GM18909 (cell line): ENCODE measurements around the gene TRIM33.

Source experiments
- ATAC-seq: cut with Tn5 transposase; IDR thresholded peaks from one replicate; pipeline ENCODE4 v1.9.1; 2021; ENCODE audit warnings: mild to moderate bottlenecking; ENCODE audit not compliant: unreplicated experiment, poor library complexity

Gene TRIM33

DNA sequence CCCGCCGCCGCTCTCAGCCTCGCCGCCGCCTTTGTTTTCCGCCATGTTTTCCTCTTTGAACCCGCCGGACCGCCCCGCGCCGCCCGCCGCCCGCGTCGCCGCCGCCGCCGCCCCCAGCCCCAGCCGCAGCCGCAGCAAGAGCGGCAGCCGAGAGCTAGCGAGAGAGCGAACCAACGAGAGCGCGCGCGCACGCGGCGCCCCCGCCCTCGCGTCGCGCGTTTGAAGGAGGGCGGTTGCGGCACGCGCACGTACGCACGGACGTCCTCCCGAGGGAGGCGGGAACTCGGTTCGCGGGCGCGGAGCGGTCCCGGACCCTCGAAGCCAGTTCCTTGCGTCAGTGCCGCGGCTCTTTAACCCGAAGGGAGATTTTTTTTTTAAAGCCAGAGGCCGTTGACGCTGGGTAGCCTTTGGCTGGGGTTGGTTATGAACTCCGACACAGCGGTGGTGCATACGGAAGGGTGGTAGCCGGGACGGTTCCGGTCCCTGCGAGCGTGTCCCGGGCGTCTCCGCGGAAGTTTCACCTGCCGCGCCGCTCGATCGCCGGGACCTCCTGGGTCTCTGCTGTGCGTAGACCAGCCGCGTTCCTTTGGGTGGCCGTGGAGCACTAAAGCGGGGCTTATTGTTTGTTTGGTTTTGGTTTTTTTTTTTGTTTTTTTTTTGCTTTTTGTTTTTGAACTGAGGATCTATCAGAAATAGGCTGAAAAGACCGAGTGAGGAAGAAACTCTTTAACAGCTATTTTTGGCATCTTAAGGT, at the start of gene TRIM33:
Gene TRIM33, minus strand, starts transcription at position 172 of the 754 bp plus-strand sequence. Its CDS starts 127 bp downstream, at position 45.
- ATAC-seq: peak; percentile 81

GRCh38 chr1:114559356-114559755, 48.4 kb upstream of the TRIM33 start:
- no peak for ATAC-seq

GRCh38 chr1:114558544-114558943, 47.5 kb upstream of the TRIM33 start:
- ATAC-seq: peak; percentile 71

DNA sequence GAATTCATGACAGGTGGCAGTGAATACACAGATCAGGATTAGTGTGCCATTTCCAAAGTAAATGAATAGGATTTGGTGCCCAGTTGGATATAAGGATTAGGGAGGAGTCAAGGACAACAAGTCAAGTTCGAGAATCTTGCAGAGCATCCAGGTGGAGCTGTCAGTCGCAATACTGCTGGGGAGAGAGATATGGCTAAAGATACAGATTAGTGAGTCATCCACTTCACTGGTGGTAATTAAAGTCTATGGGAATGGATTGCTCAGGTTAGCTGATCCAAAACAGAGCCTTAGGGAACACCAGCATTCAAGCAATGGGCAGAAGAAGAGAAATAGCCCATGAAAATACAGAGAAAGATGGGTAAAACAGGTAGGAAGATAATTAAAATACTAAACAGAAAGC, 43.6 kb upstream of the TRIM33 start:
- no peak for ATAC-seq

- no peak for ATAC-seq
Measured at GRCh38 chr1:114552106-114552639, 41.2 kb upstream of the TRIM33 start.

- ATAC-seq: no peak
Measured at GRCh38 chr1:114551400-114551799, 40.4 kb upstream of the TRIM33 start.

DNA sequence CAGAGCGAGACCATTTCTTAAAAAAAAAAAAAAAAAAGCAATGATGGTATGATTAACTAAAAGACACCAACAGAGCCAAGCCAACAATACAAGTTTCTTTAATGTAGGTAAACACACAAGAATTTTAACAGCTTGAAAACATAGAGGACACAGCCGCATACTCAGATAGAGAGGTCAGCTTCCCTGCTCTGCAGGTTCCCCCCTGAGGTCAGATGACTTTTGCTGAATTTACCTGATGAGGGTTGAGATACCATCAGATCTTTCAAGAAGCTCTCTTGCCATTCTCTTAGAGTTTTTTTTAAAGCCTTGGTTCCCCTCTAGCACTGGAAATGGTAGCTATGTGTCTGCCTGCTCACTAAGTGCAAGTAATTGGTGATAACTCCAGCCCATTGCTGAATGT, 39.3 kb upstream of the TRIM33 start:
- ATAC-seq: no peak

DNA sequence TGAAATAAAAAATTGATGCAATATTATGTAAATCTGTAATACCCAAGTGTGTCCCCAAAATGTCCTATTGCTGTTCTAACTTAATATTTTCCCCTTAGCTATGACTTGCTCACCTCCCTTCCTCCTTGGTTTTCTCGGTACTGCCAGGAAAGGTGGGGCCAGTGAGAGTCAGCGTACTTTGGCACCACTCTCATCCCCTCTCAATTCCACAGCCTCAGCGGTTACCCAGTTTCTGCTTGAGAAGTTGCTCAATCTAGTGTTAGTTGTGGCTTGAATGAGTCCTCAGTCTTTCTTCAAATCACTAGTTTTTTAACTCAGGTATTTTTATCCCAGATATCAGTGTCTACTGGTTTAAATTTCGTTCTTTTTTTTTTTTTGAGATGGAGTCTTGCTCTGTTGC, 38.1 kb upstream of the TRIM33 start:
- ATAC-seq: no peak

DNA sequence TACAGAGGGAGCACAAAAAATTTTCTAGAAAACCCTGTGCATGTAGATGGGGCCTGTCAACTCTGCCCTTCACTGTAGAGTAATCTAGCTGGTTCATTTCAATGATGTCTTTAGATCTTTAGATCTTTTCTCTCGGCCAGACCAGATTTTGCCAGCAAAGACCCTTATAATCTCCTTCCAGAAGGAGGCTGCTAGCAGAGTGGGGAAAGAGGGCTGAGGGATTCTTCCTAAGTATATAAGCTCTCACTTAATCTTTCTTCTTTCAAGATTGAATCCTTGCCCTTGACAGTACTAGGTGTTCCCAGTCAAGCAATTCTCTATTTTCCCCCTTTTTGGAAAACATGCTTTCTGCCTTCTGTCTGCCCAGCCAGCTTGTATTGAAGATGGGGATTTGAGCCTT, 36.1 kb upstream of the TRIM33 start:
- no peak for ATAC-seq

- ATAC-seq: no peak
Measured at GRCh38 chr1:114545796-114546195, 34.8 kb upstream of the TRIM33 start.

- ATAC-seq: no peak
Measured at GRCh38 chr1:114545315-114545714, 34.3 kb upstream of the TRIM33 start.

GRCh38 chr1:114540821-114541220, 29.8 kb upstream of the TRIM33 start:
- ATAC-seq: no peak

- no peak for ATAC-seq
Measured at GRCh38 chr1:114540272-114540671, 29.3 kb upstream of the TRIM33 start.

- no peak for ATAC-seq
Measured at GRCh38 chr1:114536043-114536442, 25.0 kb upstream of the TRIM33 start.

GRCh38 chr1:114535401-114535800, 24.4 kb upstream of the TRIM33 start:
- no peak for ATAC-seq

- no peak for ATAC-seq
Measured at GRCh38 chr1:114531094-114531493, 20.1 kb upstream of the TRIM33 start.

DNA sequence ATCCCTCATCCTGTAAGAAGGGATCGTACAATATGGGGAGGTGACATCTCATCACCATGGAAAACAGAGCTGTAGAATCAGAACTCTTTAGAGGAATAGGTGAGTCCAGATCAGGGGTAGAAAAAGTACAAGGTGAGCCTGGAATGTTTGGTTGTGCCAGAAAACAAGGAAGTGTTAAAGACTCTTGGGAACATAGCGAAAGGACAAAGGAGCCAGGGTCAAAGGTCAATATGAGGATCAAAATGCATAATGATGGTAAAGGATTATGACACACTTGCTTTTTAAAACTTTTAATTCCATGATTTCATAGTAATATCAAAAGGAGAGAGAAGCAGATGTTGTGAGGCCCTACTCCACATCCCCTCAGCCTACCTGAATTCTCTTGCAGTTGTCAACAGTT, 19.2 kb upstream of the TRIM33 start:
- no peak for ATAC-seq

DNA sequence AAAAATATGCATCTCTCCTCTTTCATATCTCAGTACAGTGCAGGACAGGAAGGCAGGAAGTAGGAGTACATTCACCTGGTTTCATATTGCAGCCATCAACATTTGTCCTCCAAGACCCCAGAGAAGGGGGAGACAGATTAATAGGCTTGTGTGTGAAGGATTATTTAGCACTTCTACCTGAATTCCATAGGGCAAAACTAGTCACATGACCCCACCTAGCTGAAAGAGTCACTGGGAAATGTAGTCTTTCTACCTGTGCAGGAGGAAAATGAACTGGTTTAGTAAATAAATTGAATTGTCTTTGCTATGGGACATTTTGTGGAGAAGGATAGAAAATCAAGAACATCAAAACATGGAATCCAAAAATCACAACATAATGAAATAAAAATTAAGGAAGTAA, 13.9 kb upstream of the TRIM33 start:
- no peak for ATAC-seq

DNA sequence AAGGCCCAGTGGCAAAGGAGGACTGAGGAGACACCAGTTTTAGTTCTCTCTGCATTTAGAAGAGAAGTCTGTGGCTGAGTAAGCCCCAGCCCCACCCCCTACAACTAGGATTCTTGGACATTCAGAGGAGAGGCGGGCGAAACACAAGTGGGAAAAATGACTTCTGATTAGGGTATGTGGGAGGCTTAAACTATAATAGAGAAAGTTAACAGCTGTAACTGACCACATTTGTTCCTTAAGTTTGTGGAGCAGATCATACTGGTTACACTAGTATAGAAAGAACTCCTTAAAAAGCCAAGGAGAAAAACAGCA, 11.2 kb upstream of the TRIM33 start:
- ATAC-seq: no peak

- no peak for ATAC-seq
Measured at GRCh38 chr1:114521396-114522263, 10.6 kb upstream of the TRIM33 start.

GRCh38 chr1:114517348-114517747, 6.3 kb upstream of the TRIM33 start:
- no peak for ATAC-seq
